GM12878 (cell line): ENCODE measurements around the gene HEXIM2. TPM values are rescaled to one million over a fixed set of nuclear protein-coding genes. Genes with fewer than 3 reads are reported as not detected.

ENCODE experiments used
- ATAC-seq: fragments of 200-7000 bp; cut with Tn5 transposase; 3 replicates; pipeline ENCODE4 v1.9.1; 2020; ENCODE audit warnings: mild to moderate bottlenecking, moderate library complexity
- BruUV-seq: library from RNA; stranded (reverse); fragments of 400-500 nt; replicated peaks from 2 replicates; lab custom pipeline; 2021; lab: Mats Ljungman, UMichigan
- CTCF ChIA-PET: fragments of 300-600 bp; sonication (Branson Sonifier 250); formaldehyde crosslinking; extraction: SDS; loops from one replicate; lab custom pipeline; 2021; ENCODE audit warnings: inconsistent platforms; lab: Yijun Ruan, JAX
- POLR2A ChIA-PET: fragments of 350-600 bp; formaldehyde crosslinking; extraction: SDS; loops from one replicate; lab custom pipeline; 2021; ENCODE audit warnings: inconsistent platforms; lab: Charles Lee
- RAD21 ChIA-PET: fragments of 300-600 bp; sonication (Branson Sonifier 250); formaldehyde crosslinking; loops from one replicate; lab custom pipeline; 2023; ENCODE audit warnings: antibody characterized with exemption; ENCODE audit not compliant: unreplicated experiment; lab: Charles Lee
- SMC1A ChIA-PET: fragments of 300-600 bp; sonication (Branson Sonifier 250); formaldehyde crosslinking; loops from one replicate; lab custom pipeline; 2023; ENCODE audit not compliant: unreplicated experiment, uncharacterized antibody; lab: Charles Lee
- DNase-seq: peaks from one replicate; pipeline ENCODE4 v3.0.0-alpha.2; 2011; ENCODE audit warnings: low read depth, low spot score
- FAIRE-seq: peaks from 3 replicates; lab custom pipeline; 2011; peaks lifted over from hg19 to GRCh38; lab: Jason Lieb, UNC
- H2AFZ ChIP-seq: 2 replicates; pipeline ENCODE4 v1.6.0; 2011; ENCODE audit warnings: low read depth, low read length, control low read depth; ENCODE audit not compliant: control insufficient read depth
- H3K27ac ChIP-seq: 2 replicates; pipeline ENCODE4 v1.5.1; 2011; ENCODE audit warnings: control low read depth; ENCODE audit not compliant: control insufficient read depth, insufficient read depth
- H3K27me3 ChIP-seq, 2 experiments: replicated peaks in 1 of 2; 2 replicates each; pipeline versions ENCODE4 v1.6.0 to v1.6.1; 2011; ENCODE audit warnings: low read length in 1 of 2; ENCODE audit not compliant: control insufficient read depth in 2 of 2, insufficient read depth in 2 of 2
- H3K36me3 ChIP-seq, 2 experiments: 2 replicates each; pipeline ENCODE4 v1.5.1; 2011; ENCODE audit warnings: low read length in 1 of 2; ENCODE audit not compliant: control insufficient read depth in 2 of 2, insufficient read depth in 2 of 2
- H3K4me1 ChIP-seq: 2 replicates; pipeline ENCODE4 v1.6.1; 2011; ENCODE audit warnings: mild to moderate bottlenecking, low read length, moderate library complexity, mixed read lengths; ENCODE audit not compliant: control insufficient read depth, insufficient read depth
- H3K4me2 ChIP-seq: 2 replicates; pipeline ENCODE4 v1.6.0; 2011; ENCODE audit warnings: control low read depth; ENCODE audit not compliant: control insufficient read depth, insufficient read depth
- H3K4me3 ChIP-seq: fragments of 200-600 bp; sonication (generic); 2 replicates; pipeline ENCODE4 v1.5.1; 2016
- H3K79me2 ChIP-seq: 2 replicates; pipeline ENCODE4 v1.6.0; 2011; ENCODE audit warnings: low read length; ENCODE audit not compliant: control insufficient read depth, insufficient read depth
- H3K9ac ChIP-seq: 2 replicates; pipeline ENCODE4 v1.8.0; 2011; ENCODE audit warnings: low read length, control low read depth, mixed read lengths; ENCODE audit not compliant: control insufficient read depth, insufficient read depth
- H3K9me3 ChIP-seq: replicated peaks from 3 replicates; pipeline ENCODE4 v1.5.1; 2011; ENCODE audit warnings: mild to moderate bottlenecking, low read length; ENCODE audit not compliant: control insufficient read depth, insufficient read depth
- H4K20me1 ChIP-seq: 2 replicates; pipeline ENCODE4 v1.6.0; 2011; ENCODE audit not compliant: control insufficient read depth, insufficient read depth
- CBFB ChIP-seq: IDR thresholded peaks from 2 replicates; pipeline ENCODE4 v1.6.1; 2016; ENCODE audit warnings: antibody characterized with exemption, low read depth
- FOXM1 ChIP-seq: IDR thresholded peaks from 2 replicates; pipeline ENCODE4 v1.6.1; 2012; ENCODE audit warnings: low read depth, mild to moderate bottlenecking, inconsistent platforms, low read length, moderate library complexity
- HDGF ChIP-seq: fragments of 450-650 bp; IDR thresholded peaks from 2 replicates; pipeline ENCODE4 v1.6.1; 2016; ENCODE audit warnings: antibody characterized with exemption
- KLF5 ChIP-seq: fragments of 450-650 bp; IDR thresholded peaks from 2 replicates; pipeline ENCODE4 v1.6.1; 2014; ENCODE audit warnings: mild to moderate bottlenecking; ENCODE audit not compliant: partially characterized antibody
- MXI1 ChIP-seq: fragments of 150-350 bp; IDR thresholded peaks from 2 replicates; pipeline ENCODE4 v1.6.1; 2011; ENCODE audit warnings: low read depth, mild to moderate bottlenecking, inconsistent platforms, low read length, improper control_type of control experiment
- PKNOX1 ChIP-seq: fragments of 450-650 bp; IDR thresholded peaks from 2 replicates; pipeline ENCODE4 v1.6.1; 2016; ENCODE audit warnings: mild to moderate bottlenecking
- RFX5 ChIP-seq: IDR thresholded peaks from 2 replicates; pipeline ENCODE4 v1.6.1; 2011; ENCODE audit warnings: low read depth, low read length, improper control_type of control experiment
- SIX5 ChIP-seq: IDR thresholded peaks from 2 replicates; pipeline ENCODE4 v1.6.1; 2011; ENCODE audit warnings: mild to moderate bottlenecking, low read depth, low read length, moderate library complexity; ENCODE audit not compliant: severe bottlenecking
- SKIL ChIP-seq: fragments of 450-650 bp; IDR thresholded peaks from 2 replicates; pipeline ENCODE4 v1.6.1; 2017; ENCODE audit warnings: mild to moderate bottlenecking, low read depth, inconsistent platforms; ENCODE audit not compliant: poor library complexity, severe bottlenecking
- ZNF207 ChIP-seq: fragments of 450-650 bp; IDR thresholded peaks from 2 replicates; pipeline ENCODE4 v1.6.1; 2014; ENCODE audit warnings: antibody characterized with exemption, mild to moderate bottlenecking, borderline replicate concordance
- ZNF217 ChIP-seq: fragments of 450-650 bp; IDR thresholded peaks from 2 replicates; pipeline ENCODE4 v1.6.1; 2017; ENCODE audit warnings: antibody characterized with exemption, mild to moderate bottlenecking
- ZZZ3 ChIP-seq: IDR thresholded peaks from 2 replicates; pipeline ENCODE4 v1.6.1; 2011; ENCODE audit warnings: low read depth; ENCODE audit not compliant: control insufficient read depth, insufficient read length
- WGBS: methylation state at CpG from one replicate; pipeline ENCODE4 v1.1.6; 2016; ENCODE audit warnings: low lambda C conversion rate; ENCODE audit not compliant: insufficient replicate concordance, insufficient coverage; ENCODE audit errors: missing lambda C conversion rate; 5-methylcytosine and 5-hydroxymethylcytosine counted together
- in situ Hi-C: fragments of 300-500 bp; cut with MboI; formaldehyde crosslinking; loops from 9 replicates; pipeline ENCODE4 v1.14.3; 2018; ENCODE audit warnings: mixed read lengths
- intact Hi-C: fragments of 100-400 bp; cut with micrococcal nuclease; formaldehyde crosslinking; loops from one replicate; pipeline ENCODE4 v1.14.2; 2022; ENCODE audit not compliant: unreplicated experiment
- polyA plus RNA-seq, 11 experiments: library from polyadenylated mRNA; depleted of rRNA in 4 of 11; unstranded in 6 of 11; stranded (reverse) in 5 of 11; fragments of >200 nt; fragmentation: Nextera tagmentation in 4 of 11; fragmentation: Illumina TruSeq in 1 of 11; extraction: Ambion mirVana in 4 of 11; extraction: Trizol in 1 of 11; gene quantifications; 1 replicate in 1 of 11; 2 replicates in 10 of 11; pipeline versions ENCODE4 v1.2.1 to v1.2.3, GENCODE V29; 2011 to 2016; ENCODE audit warnings: inconsistent platforms in 2 of 11, missing spikeins in 2 of 11, low read depth in 1 of 11
- total RNA-seq, 4 experiments: library from RNA; depleted of rRNA in 3 of 4; stranded (reverse); fragments of >200 nt in 3 of 4; fragmentation: Illumina TruSeq in 1 of 4; extraction: Trizol in 1 of 4; gene quantifications; 2 replicates each; pipeline versions ENCODE4 v1.2.1 to v1.2.3, GENCODE V29; 2013 to 2021

Gene HEXIM2
- total and polyA plus RNA-seq, 10 of the 15 experiments (the other 5 are each of a cell fraction or from before 2014, with no cell fraction given) = 0.10 to 10.3 (median 6.4) TPM

DNA sequence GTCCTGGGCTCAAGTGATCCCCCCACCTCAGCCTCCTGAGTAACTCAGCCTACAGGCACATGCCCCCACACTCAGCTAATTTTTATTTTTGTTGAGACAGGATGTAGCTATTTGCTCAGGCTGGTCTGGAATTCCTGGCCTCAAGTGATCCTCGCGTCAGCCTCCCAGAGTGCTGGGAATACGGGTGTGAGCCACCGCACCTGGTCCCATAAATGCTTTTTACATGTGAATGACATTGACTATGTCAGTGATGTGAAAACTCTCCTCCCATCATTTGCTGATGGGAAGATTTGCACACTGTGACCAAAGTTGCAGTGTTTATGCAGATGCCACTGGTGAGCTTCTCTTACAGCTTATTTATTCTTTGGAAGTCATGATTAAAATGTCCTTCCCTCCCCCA is 44.3 kb upstream of the HEXIM2 start:
- in situ Hi-C loops (no loop called here), intact Hi-C loops (no loop called here)
- 96% methylated on average over 4 of the region's 4 CpGs for WGBS
- Histone ChIP-seq H3K79me2 (no peaks in the 10 kb centered on the region), H4K20me1 (no peaks in the 10 kb centered on the region), H3K9ac (no peak overlapping the region), H3K9me3 (no peaks in the 10 kb centered on the region), H3K27ac (no peak overlapping the region), H3K4me1 (no peaks in the 10 kb centered on the region), H3K36me3 (no peaks in the 10 kb centered on the region), H3K4me3 (no peak overlapping the region), H3K4me2 (no peak overlapping the region), H3K27me3 (no peaks in the 10 kb centered on the region), H2AFZ (no peak overlapping the region)
- ChIA-PET POLR2A (interaction anchor here (1.0 kb wide), 1 partner anchor 8 kb away, joined by 4 read pairs; no protein-coding TSS in a partner anchor), RAD21 (no interaction called here), CTCF (interaction anchor here (0.6 to 3.0 kb wide), 3 partner anchors 18 to 116 kb away, joined by 3 to 11 read pairs (median 3); partner anchors contain the start of gene ACBD4), SMC1A (no interaction called here)
- DNase-seq (no peak), ATAC-seq (no peak), FAIRE-seq (no peak)
- BruUV-seq = no TSS peak
- TF ChIP-seq SIX5 (no peak), SKIL (no peak), MXI1 (no peak), RFX5 (no peak), FOXM1 (no peak), PKNOX1 (no peak), ZZZ3 (no peak), KLF5 (no peak), ZNF207 (no peak), HDGF (no peak), ZNF217 (no peak), CBFB (no peak)
